ENCODE results near the gene ARHGEF12. TPM values are rescaled to one million over a fixed set of nuclear protein-coding genes. Genes with fewer than 3 reads are reported as not detected.
A peak's percentile ranks its signal among the peaks of the same experiment; 100 is the strongest.

The ARHGEF12 gene
- total and polyA plus RNA-seq, 7 donors, result 18.6 to 129 (median 80.5) TPM

- WGBS, 2 donors, result 10 to 49% methylated on average over 7 of the region's 7 CpGs
- no peak for DNase-seq
- TF ChIP-seq, protein P1, sequence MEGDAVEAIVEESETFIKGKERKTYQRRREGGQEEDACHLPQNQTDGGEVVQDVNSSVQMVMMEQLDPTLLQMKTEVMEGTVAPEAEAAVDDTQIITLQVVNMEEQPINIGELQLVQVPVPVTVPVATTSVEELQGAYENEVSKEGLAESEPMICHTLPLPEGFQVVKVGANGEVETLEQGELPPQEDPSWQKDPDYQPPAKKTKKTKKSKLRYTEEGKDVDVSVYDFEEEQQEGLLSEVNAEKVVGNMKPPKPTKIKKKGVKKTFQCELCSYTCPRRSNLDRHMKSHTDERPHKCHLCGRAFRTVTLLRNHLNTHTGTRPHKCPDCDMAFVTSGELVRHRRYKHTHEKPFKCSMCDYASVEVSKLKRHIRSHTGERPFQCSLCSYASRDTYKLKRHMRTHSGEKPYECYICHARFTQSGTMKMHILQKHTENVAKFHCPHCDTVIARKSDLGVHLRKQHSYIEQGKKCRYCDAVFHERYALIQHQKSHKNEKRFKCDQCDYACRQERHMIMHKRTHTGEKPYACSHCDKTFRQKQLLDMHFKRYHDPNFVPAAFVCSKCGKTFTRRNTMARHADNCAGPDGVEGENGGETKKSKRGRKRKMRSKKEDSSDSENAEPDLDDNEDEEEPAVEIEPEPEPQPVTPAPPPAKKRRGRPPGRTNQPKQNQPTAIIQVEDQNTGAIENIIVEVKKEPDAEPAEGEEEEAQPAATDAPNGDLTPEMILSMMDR (IDR thresholded peaks at IDR 0.05), result no peak
- peak in 3 of 4 donors; percentile 15 to 49 (median 32) for TF ChIP-seq POLR2AphosphoS5 (IDR thresholded peaks at IDR 0.05)
- no peak for TF ChIP-seq EP300 (IDR thresholded peaks at IDR 0.05)
- peaks cover 0 to 64% (median 39%) of the 10 kb centered on the region in 4 donors for H3K4me1 ChIP-seq
- H3K36me3 ChIP-seq, result no peaks in the 10 kb centered on the region
- intact Hi-C loops (cut with DNase I), result loop anchor here (1.0 kb wide), 1 partner anchor 64 kb away; the partner anchor contains the start of gene ARHGEF12
- no peaks in the 10 kb centered on the region for H3K27me3 ChIP-seq
- H3K9me3 ChIP-seq, result no peaks in the 10 kb centered on the region
- H3K27ac ChIP-seq, result peak overlapping the region in 3 of 4 donors; percentile 62 to 80 (median 74)
- peak overlapping the region; percentile 8 to 38 (median 32) for H3K4me3 ChIP-seq
These were observed 64.6 kb downstream of the ARHGEF12 start for GRCh38 chr11:120400564-120401364.

DNA sequence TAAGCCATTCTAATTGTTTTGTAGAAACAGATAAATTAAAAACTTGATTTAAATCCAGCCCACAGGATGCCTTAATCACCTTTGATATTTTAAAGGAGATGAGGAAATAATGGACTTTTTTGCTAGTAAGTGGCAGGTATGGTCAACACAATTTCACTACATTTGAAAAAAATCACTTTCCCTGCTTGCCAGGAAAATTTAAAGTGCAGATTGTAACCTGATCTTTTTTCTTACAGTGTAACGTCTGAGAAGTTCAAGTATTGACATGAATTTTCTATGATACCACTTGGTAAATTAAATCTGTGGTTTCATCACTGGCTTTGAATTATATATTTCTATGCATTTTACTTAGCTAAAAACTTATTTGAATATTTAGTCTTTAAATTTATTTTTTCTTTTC lies 65.3 kb downstream of the ARHGEF12 start:
- no peak for DNase-seq
- Histone ChIP-seq H3K27me3 (no peaks in the 10 kb centered on the region), H3K9me3 (no peaks in the 10 kb centered on the region), H3K4me1 (peaks cover 0 to 64% (median 39%) of the 10 kb centered on the region in 4 donors), H3K4me3 (no peak overlapping the region), H3K36me3 (no peaks in the 10 kb centered on the region), H3K27ac (peak overlapping the region in 3 of 4 donors; percentile 62 to 80 (median 74))
- no peak for TF ChIP-seq POLR2AphosphoS5 (IDR thresholded peaks at IDR 0.05)
- TF ChIP-seq, protein P1 (IDR thresholded peaks at IDR 0.05), result no peak
- TF ChIP-seq EP300 (IDR thresholded peaks at IDR 0.05), result no peak
- TF ChIP-seq POLR2A (IDR thresholded peaks at IDR 0.05), result no peak
- 82 to 85% methylated on average over 1 of the region's 1 CpG for WGBS, 2 donors
- intact Hi-C loops (cut with DNase I), result no loop called here

GRCh38 chr11:120403966-120404365 lies 67.8 kb downstream of the ARHGEF12 start:
- TF ChIP-seq POLR2A (IDR thresholded peaks at IDR 0.05), result no peak
- TF ChIP-seq, protein P1 (IDR thresholded peaks at IDR 0.05), result no peak
- Histone ChIP-seq H3K27me3 (no peaks in the 10 kb centered on the region), H3K9me3 (no peaks in the 10 kb centered on the region), H3K4me1 (peaks cover 0 to 46% (median 34%) of the 10 kb centered on the region in 4 donors), H3K27ac (no peak overlapping the region), H3K4me3 (no peak overlapping the region), H3K36me3 (no peaks in the 10 kb centered on the region)
- DNase-seq, result no peak
- intact Hi-C loops (cut with DNase I), result no loop called here

- TF ChIP-seq POLR2AphosphoS5 (IDR thresholded peaks at IDR 0.05), result no peak
- no peak for TF ChIP-seq POLR2A (IDR thresholded peaks at IDR 0.05)
- TF ChIP-seq EP300 (IDR thresholded peaks at IDR 0.05), result no peak
- TF ChIP-seq, protein P1 (IDR thresholded peaks at IDR 0.05), result no peak
- WGBS, 2 donors, result 54 to 72% methylated on average over 6 of the region's 6 CpGs
- DNase-seq, result no peak
- no peaks in the 10 kb centered on the region for H3K9me3 ChIP-seq
- peaks cover 0 to 43% (median 30%) of the 10 kb centered on the region in 4 donors for H3K4me1 ChIP-seq
- intact Hi-C loops (cut with DNase I), result no loop called here
- no peaks in the 10 kb centered on the region for H3K27me3 ChIP-seq
- H3K36me3 ChIP-seq, result no peaks in the 10 kb centered on the region
- no peak overlapping the region for H3K4me3 ChIP-seq
- H3K27ac ChIP-seq, result no peak overlapping the region
These were observed 68.3 kb downstream of the ARHGEF12 start for GRCh38 chr11:120404495-120404894.

All from sigmoid colon (tissue), 7 donors.